DMS114 treated with DMSO at 0.1 percent for 48 hours (cell line): ENCODE measurements around the gene BACH2.
"Not testable (repeated sequence)": the region's sequence is repeated elsewhere in the genome, so short reads cannot be mapped to it uniquely, and the experiment has no call there.

Experiments used
- DNase-seq: peaks from one replicate; lab custom pipeline; 2025; ENCODE audit not compliant: unreplicated experiment; lab: John Stamatoyannopoulos, UW

Gene BACH2

GRCh38 chr6:89975991-89976693 is 320.5 kb downstream of the BACH2 start:
- no peak for DNase-seq

- DNase-seq, result no peak
Observed at GRCh38 chr6:89975366-89975765, 321.3 kb downstream of the BACH2 start.

GRCh38 chr6:89974834-89975233 is 321.8 kb downstream of the BACH2 start:
- DNase-seq, result no peak

GRCh38 chr6:89972025-89972381 is 324.6 kb downstream of the BACH2 start:
- no peak for DNase-seq

GRCh38 chr6:89971338-89972024 is 325.2 kb downstream of the BACH2 start:
- DNase-seq, result not testable (repeated sequence)

GRCh38 chr6:89970609-89971337 is 325.9 kb downstream of the BACH2 start:
- DNase-seq, result peak; percentile 47

- DNase-seq, result no peak
Observed at GRCh38 chr6:89970072-89970471, 326.6 kb downstream of the BACH2 start.

GRCh38 chr6:89966913-89967312 is 329.7 kb downstream of the BACH2 start:
- no peak for DNase-seq

- DNase-seq, result no peak
Observed at GRCh38 chr6:89966228-89966544, 330.5 kb downstream of the BACH2 start.

GRCh38 chr6:89965441-89966227 is 331.0 kb downstream of the BACH2 start:
- DNase-seq, result no peak

- DNase-seq, result no peak
Observed at GRCh38 chr6:89963391-89963790, 333.3 kb downstream of the BACH2 start.

GRCh38 chr6:89961481-89961880 is 335.2 kb downstream of the BACH2 start:
- no peak for DNase-seq

- DNase-seq, result no peak
Observed at GRCh38 chr6:89959883-89960282, 336.8 kb downstream of the BACH2 start.

- DNase-seq, result no peak
Observed at GRCh38 chr6:89956182-89956581, 340.5 kb downstream of the BACH2 start.

- DNase-seq, result no peak
Observed at GRCh38 chr6:89955364-89955763, 341.3 kb downstream of the BACH2 start.

- no peak for DNase-seq
Observed at GRCh38 chr6:89954721-89955148, 341.9 kb downstream of the BACH2 start.

- no peak for DNase-seq
Observed at GRCh38 chr6:89952686-89953085, 344.0 kb downstream of the BACH2 start.

GRCh38 chr6:89952105-89952671 is 344.5 kb downstream of the BACH2 start:
- no peak for DNase-seq

- no peak for DNase-seq
Observed at GRCh38 chr6:89951574-89952104, 345.0 kb downstream of the BACH2 start.

GRCh38 chr6:89950879-89951391 is 345.7 kb downstream of the BACH2 start:
- no peak for DNase-seq

- DNase-seq, result no peak
Observed at GRCh38 chr6:89950446-89950845, 346.2 kb downstream of the BACH2 start.
